Activated CD8-positive, alpha-beta T cell treated with anti-CD3 and anti-CD28 coated beads for 36 hours (primary cell): ENCODE data around the gene CCNG1. TPM values are rescaled to one million over a fixed set of nuclear protein-coding genes. Genes with fewer than 3 reads are reported as not detected.
A peak's percentile ranks its signal among the peaks of the same experiment; 100 is the strongest.
"Not testable (repeated sequence)": the region's sequence is repeated elsewhere in the genome, so short reads cannot be mapped to it uniquely, and the experiment has no call there.

Experiments
- ATAC-seq: fragments of 200-7000 bp; cut with Tn5 transposase; one replicate; pipeline ENCODE4 v1.10.0; 2021; ENCODE audit warnings: mild to moderate bottlenecking, moderate library complexity
- CTCF ChIA-PET: fragments of 350-600 bp; sonication (Branson Sonifier 250); formaldehyde crosslinking; loops from one replicate; lab custom pipeline; 2021; ENCODE audit warnings: antibody characterized with exemption; lab: Charles Lee
- POLR2A ChIA-PET: fragments of 350-600 bp; sonication (Branson Sonifier 250); formaldehyde crosslinking; loops from one replicate; lab custom pipeline; 2021; ENCODE audit warnings: antibody characterized with exemption; lab: Charles Lee
- DNase-seq: peaks from one replicate; pipeline ENCODE4 v3.0.0-alpha.2; 2020
- H3K27ac Mint-ChIP-seq: one replicate; pipeline ENCODE4 v1.8.0; 2021; ENCODE audit warnings: mild to moderate bottlenecking, mixed read lengths
- H3K27me3 Mint-ChIP-seq: one replicate; pipeline ENCODE4 v1.8.0; 2021; ENCODE audit warnings: mixed read lengths
- H3K36me3 Mint-ChIP-seq: one replicate; pipeline ENCODE4 v1.8.0; 2021; ENCODE audit warnings: low read depth, mixed read lengths
- H3K4me1 Mint-ChIP-seq: one replicate; pipeline ENCODE4 v1.8.0; 2021; ENCODE audit warnings: low read depth, mixed read lengths
- H3K4me3 Mint-ChIP-seq: one replicate; pipeline ENCODE4 v1.8.0; 2021; ENCODE audit warnings: mild to moderate bottlenecking, moderate library complexity, mixed read lengths
- H3K9me3 Mint-ChIP-seq: one replicate; pipeline ENCODE4 v1.8.0; 2021; ENCODE audit warnings: mixed read lengths
- intact Hi-C: fragments of 100-400 bp; cut with micrococcal nuclease; formaldehyde crosslinking; loops from one replicate; pipeline ENCODE4 v1.10.0; 2022
- total RNA-seq, 2 experiments: library from RNA; stranded (reverse); gene quantifications; one replicate each; pipeline ENCODE4 v1.2.3, GENCODE V29; 2021
- TF ChIP-seq, protein P1 (sequence below): fragments of 200-600 bp; IDR thresholded peaks from one replicate; pipeline ENCODE4 v1.8.0; 2022; ENCODE audit warnings: antibody characterized with exemption, mild to moderate bottlenecking

The CCNG1 gene
- total RNA-seq: 100 to 1,000 TPM; 134 to 139 TPM

GRCh38 chr5:163437309-163438182 lies at the start of gene CCNG1:
Gene CCNG1, plus strand, starts transcription at chr5:163437595. Its CDS starts 1,662 bp downstream, at chr5:163439257.
- Mint-ChIP-seq H3K27me3 (no peaks in the 10 kb centered on the region), H3K9me3 (no peaks in the 10 kb centered on the region), H3K27ac (peak within 1 kb of the TSS; percentile 93), H3K4me1 (peaks cover 45% of the 10 kb centered on the region), H3K4me3 (peak within 1 kb of the TSS; percentile 84), H3K36me3 (peaks cover 32% of the 10 kb centered on the region)
- peak; percentile 96 for DNase-seq
- peak; percentile 95 for ATAC-seq
- ChIA-PET CTCF (interaction anchor here (0.7 to 1.9 kb wide), 4 partner anchors 23 to 88 kb away, joined by 3 to 6 read pairs (median 3); partner anchors contain the start of genes HMMR and NUDCD2), POLR2A (interaction anchor here (0.9 to 9.0 kb wide), 7 partner anchors 10 to 69 kb away, joined by 3 to 110 read pairs (median 3); partner anchors contain the start of genes HMMR and NUDCD2)
- intact Hi-C loops: loop anchor here (2.0 kb wide), 1 partner anchor 23 kb away; the partner anchor contains the start of genes HMMR and NUDCD2
- TF ChIP-seq, protein P1, sequence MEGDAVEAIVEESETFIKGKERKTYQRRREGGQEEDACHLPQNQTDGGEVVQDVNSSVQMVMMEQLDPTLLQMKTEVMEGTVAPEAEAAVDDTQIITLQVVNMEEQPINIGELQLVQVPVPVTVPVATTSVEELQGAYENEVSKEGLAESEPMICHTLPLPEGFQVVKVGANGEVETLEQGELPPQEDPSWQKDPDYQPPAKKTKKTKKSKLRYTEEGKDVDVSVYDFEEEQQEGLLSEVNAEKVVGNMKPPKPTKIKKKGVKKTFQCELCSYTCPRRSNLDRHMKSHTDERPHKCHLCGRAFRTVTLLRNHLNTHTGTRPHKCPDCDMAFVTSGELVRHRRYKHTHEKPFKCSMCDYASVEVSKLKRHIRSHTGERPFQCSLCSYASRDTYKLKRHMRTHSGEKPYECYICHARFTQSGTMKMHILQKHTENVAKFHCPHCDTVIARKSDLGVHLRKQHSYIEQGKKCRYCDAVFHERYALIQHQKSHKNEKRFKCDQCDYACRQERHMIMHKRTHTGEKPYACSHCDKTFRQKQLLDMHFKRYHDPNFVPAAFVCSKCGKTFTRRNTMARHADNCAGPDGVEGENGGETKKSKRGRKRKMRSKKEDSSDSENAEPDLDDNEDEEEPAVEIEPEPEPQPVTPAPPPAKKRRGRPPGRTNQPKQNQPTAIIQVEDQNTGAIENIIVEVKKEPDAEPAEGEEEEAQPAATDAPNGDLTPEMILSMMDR: no peak

- Mint-ChIP-seq H3K36me3 (no peaks in the 10 kb centered on the region), H3K4me3 (no peak overlapping the region), H3K27ac (no peak overlapping the region), H3K9me3 (no peaks in the 10 kb centered on the region), H3K27me3 (peaks cover 30% of the 10 kb centered on the region), H3K4me1 (no peaks in the 10 kb centered on the region)
- DNase-seq (no peak), ATAC-seq (no peak)
- intact Hi-C loops: no loop called here
- TF ChIP-seq, protein P1: no peak
- ChIA-PET POLR2A (no interaction called here), CTCF (no interaction called here)
These were observed 41.6 kb upstream of the CCNG1 start for GRCh38 chr5:163395792-163396191.

- H3K9me3 Mint-ChIP-seq, DNase-seq, H3K4me1 Mint-ChIP-seq, POLR2A ChIA-PET, ATAC-seq, H3K4me3 Mint-ChIP-seq, H3K36me3 Mint-ChIP-seq, H3K27ac Mint-ChIP-seq, intact Hi-C loops: not testable (repeated sequence)
- H3K27me3 Mint-ChIP-seq: peaks cover 21% of the 10 kb centered on the region
- CTCF ChIA-PET: interaction anchor here (4.6 kb wide), 1 partner anchor 12 kb away, joined by 17 read pairs; no protein-coding TSS in a partner anchor
These were observed 40.5 kb upstream of the CCNG1 start for GRCh38 chr5:163396818-163397340.

DNA sequence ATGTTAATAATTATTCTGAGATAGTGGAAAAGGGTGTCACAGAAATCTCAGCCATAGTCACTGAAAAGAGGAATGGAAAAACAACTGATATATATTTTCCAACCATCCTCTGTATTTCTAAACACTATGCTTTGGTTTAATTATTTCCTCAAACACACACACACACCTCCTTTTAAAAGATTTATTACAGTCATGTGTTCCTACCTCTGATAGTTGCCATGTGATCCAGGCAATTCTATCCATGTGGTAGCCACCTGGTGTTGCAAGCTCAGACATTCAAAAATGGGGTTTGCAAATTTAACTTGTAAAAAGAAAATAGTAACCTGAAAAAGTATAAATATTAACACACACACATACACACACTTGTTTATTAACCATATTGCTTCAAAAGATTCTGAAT lies 40.0 kb upstream of the CCNG1 start:
- ChIA-PET CTCF (interaction anchor here (4.6 kb wide), 1 partner anchor 11 kb away, joined by 17 read pairs; no protein-coding TSS in a partner anchor), POLR2A (no interaction called here)
- DNase-seq: no peak
- no peak overlapping the region for H3K4me3 Mint-ChIP-seq
- ATAC-seq: no peak
- H3K36me3 Mint-ChIP-seq: no peaks in the 10 kb centered on the region
- TF ChIP-seq, protein P1: no peak
- H3K4me1 Mint-ChIP-seq: no peaks in the 10 kb centered on the region
- intact Hi-C loops: no loop called here
- H3K27ac Mint-ChIP-seq: no peak overlapping the region
- no peaks in the 10 kb centered on the region for H3K9me3 Mint-ChIP-seq
- peaks cover 20% of the 10 kb centered on the region for H3K27me3 Mint-ChIP-seq

DNA sequence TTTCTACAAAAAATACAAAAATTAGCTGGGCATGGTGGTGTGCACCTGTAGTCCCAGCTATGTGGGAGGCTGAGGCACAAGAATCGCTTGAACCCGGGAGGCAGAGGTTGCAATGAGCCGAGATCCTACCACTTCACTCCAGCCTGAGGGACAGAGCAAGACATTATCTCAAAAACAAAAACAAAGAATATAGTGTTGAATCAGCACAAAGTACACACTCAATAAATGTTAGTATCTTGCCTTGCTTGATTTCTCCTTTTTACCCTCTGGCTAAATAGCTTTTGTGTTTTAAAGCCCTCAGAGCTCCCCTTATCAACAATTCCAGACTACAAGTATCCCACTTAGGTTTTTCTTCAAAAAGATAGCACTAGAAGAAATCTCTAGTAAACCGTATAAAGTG lies 37.5 kb upstream of the CCNG1 start:
- H3K27ac Mint-ChIP-seq: no peak overlapping the region
- no peaks in the 10 kb centered on the region for H3K9me3 Mint-ChIP-seq
- ATAC-seq (no peak), DNase-seq (no peak)
- ChIA-PET CTCF (interaction anchor here (4.6 kb wide), 1 partner anchor 9 kb away, joined by 17 read pairs; no protein-coding TSS in a partner anchor), POLR2A (no interaction called here)
- no peak overlapping the region for H3K4me3 Mint-ChIP-seq
- peaks cover 7% of the 10 kb centered on the region for H3K27me3 Mint-ChIP-seq
- intact Hi-C loops: loop anchor here (10.0 kb wide), 1 partner anchor 95 kb away; no protein-coding TSS in a partner anchor
- no peaks in the 10 kb centered on the region for H3K4me1 Mint-ChIP-seq
- no peaks in the 10 kb centered on the region for H3K36me3 Mint-ChIP-seq
- TF ChIP-seq, protein P1: no peak
